NAMALWA (cell line): ENCODE measurements around the gene KRT73.
A peak's percentile ranks its signal among the peaks of the same experiment; 100 is the strongest.

Experiments used
- DNase-seq: peaks from one replicate; pipeline ENCODE4 v3.0.0-alpha.2; 2015; ENCODE audit warnings: low spot score

The KRT73 gene

DNA sequence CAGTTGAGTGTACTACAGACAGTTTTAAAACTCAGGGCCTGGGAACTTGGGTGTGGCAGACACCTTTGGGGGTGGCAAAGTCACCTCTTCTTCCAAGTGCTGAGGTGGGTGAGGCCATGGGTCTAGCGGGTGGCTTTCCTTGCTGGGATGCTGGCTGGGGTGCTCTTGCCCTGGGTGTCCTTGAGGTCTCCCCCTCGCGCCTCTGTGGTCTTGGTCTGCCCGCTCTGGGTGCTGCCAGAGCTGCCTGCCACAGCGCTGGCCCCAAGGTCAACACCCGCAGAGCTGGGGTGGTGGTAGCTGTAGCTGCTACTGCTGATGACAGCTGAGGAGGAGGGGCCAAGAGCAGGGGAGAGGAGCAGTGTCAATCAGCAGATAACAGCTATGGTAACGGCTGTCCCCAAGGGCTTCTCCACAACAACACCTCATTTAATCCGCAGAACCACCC lies 51.5 kb downstream of the KRT73 start:
- no peak for DNase-seq

DNA sequence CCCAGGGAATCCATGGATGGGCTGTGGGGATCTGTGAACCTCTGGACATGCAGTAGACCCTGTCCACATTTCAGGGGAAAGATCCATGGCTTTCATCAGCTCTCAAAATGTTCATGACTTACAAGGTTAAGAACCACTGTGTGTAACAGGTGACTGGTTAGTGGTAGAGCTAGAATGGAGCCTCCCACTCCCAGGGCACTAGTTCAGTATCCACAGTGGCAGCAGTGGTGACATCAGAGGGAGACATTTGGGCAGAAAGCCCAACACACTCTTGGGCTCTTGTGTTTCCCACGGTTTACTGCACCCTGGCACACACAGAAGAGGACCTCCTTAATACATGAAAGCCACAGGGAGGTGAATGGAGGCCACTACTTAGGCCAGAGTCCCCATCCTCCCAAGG lies 53.8 kb downstream of the KRT73 start:
- DNase-seq, result no peak

DNA sequence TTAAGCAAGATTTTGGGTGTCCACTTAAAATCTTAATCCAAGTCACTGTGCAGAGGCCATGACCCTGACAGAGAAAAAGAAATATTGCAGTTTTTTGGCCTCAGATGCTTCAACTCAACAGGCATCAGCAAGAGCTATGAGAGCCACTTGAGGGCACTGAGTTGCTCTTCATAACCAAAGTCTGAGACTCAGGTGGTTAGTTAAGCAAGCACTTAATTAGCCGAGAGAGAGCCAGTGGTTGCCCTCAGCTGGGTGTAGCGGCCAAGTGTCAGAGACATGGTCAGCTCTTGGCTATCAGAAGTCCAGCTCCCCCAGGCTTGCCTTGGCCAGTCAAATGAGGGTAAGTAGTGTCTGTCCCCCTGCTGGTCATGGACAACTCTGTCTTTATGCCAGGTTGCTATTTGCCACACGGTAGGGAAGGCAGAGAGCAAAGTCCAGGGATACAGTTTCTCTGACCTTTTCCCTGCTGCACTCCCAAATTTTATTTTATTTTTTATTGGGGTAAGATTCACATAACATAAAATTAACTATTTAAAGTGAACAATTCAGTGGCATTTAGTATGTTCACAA lies 56.4 kb downstream of the KRT73 start:
- DNase-seq, result peak; percentile 9

DNA sequence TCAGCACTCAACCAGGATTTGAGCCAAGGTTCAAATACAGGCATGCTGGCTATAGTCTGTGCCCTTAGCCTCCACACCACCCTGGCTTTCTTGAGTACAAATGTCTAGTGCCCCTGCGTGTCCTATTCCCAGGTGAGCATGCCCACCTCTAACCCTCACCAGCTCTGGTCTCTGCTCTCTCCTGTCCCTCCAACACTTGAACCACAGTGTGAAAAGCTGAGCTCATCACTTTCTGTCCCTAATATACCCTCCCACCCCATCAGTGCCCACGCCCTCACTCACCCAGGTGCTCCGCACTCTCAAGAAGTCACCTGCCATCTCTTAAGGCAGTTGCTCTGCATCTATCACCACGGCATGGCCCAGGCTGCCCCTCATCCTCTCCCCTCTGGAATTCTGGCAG lies 58.4 kb downstream of the KRT73 start:
- DNase-seq, result no peak

DNA sequence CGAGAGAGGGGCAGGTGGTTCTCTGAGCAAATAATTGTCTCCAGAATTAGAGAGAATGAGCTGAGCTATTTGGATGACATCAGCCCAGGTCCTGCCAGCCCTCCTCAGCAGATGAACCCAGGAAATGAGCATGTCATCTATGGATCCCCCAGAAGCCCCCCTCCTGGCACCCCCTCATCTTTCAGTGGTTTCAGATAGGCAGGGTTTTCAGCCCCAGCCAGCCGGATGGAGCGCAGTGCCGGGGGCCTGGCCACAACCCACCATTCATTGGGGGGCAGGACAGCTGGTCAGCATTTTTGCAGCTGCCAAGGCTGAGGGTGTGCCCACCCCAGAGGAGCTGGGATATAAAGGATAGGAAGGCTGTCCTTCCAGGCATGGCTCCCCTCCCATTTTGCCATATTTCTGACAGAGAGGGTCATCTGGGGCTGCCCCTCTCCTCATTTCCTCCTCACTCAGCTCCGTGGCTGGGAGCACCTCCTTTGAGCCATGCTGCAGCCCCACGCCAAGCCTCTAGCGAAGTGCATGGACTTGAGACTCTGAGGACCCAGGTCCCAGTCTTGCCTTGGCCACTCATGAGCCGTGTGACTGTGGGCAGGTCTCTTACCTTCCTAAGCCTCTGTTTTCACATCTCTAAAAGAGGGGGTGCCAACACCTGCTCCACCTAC lies 59.4 kb downstream of the KRT73 start:
- no peak for DNase-seq
